ENCODE measurements around the gene WDR33.

Gene WDR33

DNA sequence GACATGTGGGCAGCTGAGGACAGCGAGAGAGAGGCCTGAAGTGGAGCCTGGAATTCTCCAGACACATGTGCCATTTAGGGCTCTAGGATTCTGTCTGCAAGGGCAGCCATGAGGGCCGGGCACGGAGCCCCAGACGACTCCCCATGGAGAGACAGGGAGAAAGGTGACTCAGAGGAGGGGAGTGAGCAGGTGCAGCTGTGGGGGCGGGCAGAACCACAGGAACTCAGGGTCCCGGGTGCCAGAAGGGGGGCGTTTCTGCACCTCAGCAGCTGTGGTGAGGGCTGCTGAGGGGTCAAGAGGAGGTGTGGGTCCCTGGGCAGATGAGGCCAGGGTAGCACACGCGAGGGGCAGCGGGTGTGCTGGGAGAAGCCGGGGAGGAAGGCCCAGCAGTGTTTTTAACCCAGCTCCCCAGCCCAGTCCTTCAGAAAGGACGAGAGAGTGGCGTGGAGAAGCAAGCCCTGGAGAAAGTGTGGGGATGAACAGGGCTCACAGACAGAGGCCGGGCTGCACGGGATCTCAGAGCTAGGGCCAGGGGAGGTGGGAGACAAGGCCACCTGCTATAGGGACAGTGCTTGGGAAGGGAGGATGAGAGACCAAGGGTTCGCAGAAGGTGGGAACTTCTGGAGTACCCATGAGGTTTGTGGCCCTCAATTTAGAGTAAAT is 157.4 kb downstream of the WDR33 start:
- DNase-seq: no peak

DNA sequence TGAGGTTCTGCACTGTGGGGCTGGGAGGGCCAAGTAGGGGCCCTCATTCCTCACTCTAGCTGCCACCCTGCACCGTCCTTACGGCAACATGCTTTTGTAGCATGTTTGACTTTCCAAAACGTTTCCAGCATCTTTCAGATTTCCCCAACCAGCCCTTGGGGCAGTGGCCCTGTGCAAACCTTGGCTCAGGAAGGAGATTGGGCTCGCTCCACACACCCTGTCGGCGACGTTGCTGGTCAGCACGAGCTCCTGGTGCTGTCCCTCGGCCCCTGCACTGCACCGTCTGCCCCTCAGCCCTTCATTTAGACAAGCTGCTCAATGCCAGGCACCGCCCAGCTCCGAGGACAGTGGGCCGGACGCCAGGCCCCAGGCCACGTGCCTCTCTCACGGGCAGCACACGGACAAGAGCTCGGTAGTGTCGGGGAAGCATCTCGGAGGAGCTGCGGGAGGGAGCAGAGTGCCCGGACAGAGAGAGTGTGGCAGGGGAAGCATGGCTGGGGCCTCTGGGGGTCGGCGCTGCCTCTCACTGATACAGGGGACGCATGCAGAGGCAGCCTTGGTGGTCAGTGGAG is 158.1 kb downstream of the WDR33 start:
- DNase-seq: no peak

DNA sequence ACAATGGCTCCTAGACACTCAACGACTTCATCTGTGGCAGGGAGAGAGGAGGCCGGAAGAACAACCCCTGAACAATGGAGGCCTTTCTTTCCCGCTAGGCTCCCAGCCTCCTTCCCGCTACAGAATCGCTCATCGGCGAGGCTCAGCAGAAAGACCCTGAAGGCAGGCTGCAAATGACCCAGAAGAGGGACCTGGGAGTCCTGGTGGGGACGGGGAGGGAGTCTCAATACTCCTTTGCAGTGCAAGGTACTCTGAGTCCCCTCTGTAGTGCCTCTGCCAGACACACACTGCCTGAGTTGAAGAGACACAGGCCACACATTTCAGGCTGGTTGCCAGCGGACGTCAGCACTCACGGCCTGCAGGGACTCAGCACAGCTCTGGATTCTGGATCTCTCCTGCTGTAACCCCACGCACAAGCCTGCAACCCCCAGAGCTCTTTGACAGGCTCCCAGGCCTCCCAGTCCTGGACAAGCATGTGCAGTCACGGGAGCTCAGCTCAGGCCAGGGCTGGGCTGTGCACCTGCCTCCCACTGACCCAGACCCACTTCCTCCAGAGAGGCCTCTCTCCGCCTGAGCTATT is 158.9 kb downstream of the WDR33 start:
- DNase-seq: no peak

GRCh38 chr2:127651381-127651809 is 159.6 kb downstream of the WDR33 start:
- DNase-seq: no peak
